Upper lobe of right lung (tissue), 1 donor: Measurements from ENCODE around the gene SNTA1. TPM values are rescaled to one million over a fixed set of nuclear protein-coding genes. Genes with fewer than 3 reads are reported as not detected.
"Not testable (repeated sequence)": the region's sequence is repeated elsewhere in the genome, so short reads cannot be mapped to it uniquely, and the experiment has no call there.

Source experiments
- ATAC-seq: fragments of 200-7000 bp; cut with Tn5 transposase; one replicate; pipeline ENCODE4 v1.9.1; 2020; ENCODE audit warnings: mild to moderate bottlenecking, moderate library complexity
- DNase-seq: peaks from one replicate; pipeline ENCODE4 v3.0.0-alpha.2; 2020
- H3K27ac ChIP-seq: fragments of 200-600 bp; one replicate; pipeline ENCODE4 v1.8.0; 2022
- H3K27me3 ChIP-seq: fragments of 200-600 bp; one replicate; pipeline ENCODE4 v1.8.0; 2022; ENCODE audit warnings: mild to moderate bottlenecking
- H3K36me3 ChIP-seq: fragments of 200-600 bp; one replicate; pipeline ENCODE4 v1.8.0; 2022
- H3K4me1 ChIP-seq: fragments of 200-600 bp; one replicate; pipeline ENCODE4 v1.8.0; 2022
- H3K4me3 ChIP-seq: fragments of 200-600 bp; one replicate; pipeline ENCODE4 v1.8.0; 2022; ENCODE audit warnings: mild to moderate bottlenecking
- H3K9me3 ChIP-seq: fragments of 200-600 bp; one replicate; pipeline ENCODE4 v1.8.0; 2022
- CTCF ChIP-seq: fragments of 200-600 bp; IDR thresholded peaks from one replicate; pipeline ENCODE4 v1.8.0; 2022; ENCODE audit warnings: antibody characterized with exemption
- intact Hi-C: fragments of 100-400 bp; cut with DNase I; formaldehyde crosslinking; loops from one replicate; pipeline ENCODE4 v1.11.0; 2022
- total RNA-seq: library from RNA; stranded (reverse); fragmentation: NEBNext Ultra II Directional; extraction: Animal tissue kit (Norgen Biotek cat#: 25700); gene quantifications from one replicate; pipeline ENCODE4 v1.2.1, GENCODE V29; 2021
- donor health status: DM: no; HTN: yes; CAD: no; lungs with severe emphysema.

Gene SNTA1
- total RNA-seq, 1 donor from 2014 or later = 8.6 TPM

- no peaks in the 10 kb centered on the region for H3K9me3 ChIP-seq
- H3K27ac ChIP-seq = no peak overlapping the region
- H3K4me1 ChIP-seq = peaks cover under 1% of the 10 kb centered on the region
- intact Hi-C loops = no loop called here
- no peak for TF ChIP-seq CTCF
- H3K36me3 ChIP-seq = no peaks in the 10 kb centered on the region
- DNase-seq (no peak), ATAC-seq (no peak)
- no peak overlapping the region for H3K4me3 ChIP-seq
- no peaks in the 10 kb centered on the region for H3K27me3 ChIP-seq
Measured at GRCh38 chr20:33437141-33437911, 6.2 kb downstream of the SNTA1 start.

GRCh38 chr20:33434434-33434833 lies 9.1 kb downstream of the SNTA1 start:
- intact Hi-C loops = no loop called here
- Histone ChIP-seq H3K36me3 (no peaks in the 10 kb centered on the region), H3K4me3 (no peak overlapping the region), H3K27me3 (no peaks in the 10 kb centered on the region), H3K27ac (no peak overlapping the region), H3K9me3 (no peaks in the 10 kb centered on the region), H3K4me1 (no peaks in the 10 kb centered on the region)
- no peak for TF ChIP-seq CTCF
- no peak for ATAC-seq
- no peak for DNase-seq

GRCh38 chr20:33433465-33434234 lies 9.9 kb downstream of the SNTA1 start:
- ATAC-seq = peak; percentile 93
- Histone ChIP-seq H3K4me1 (no peaks in the 10 kb centered on the region), H3K36me3 (no peaks in the 10 kb centered on the region), H3K4me3 (no peak overlapping the region), H3K9me3 (no peaks in the 10 kb centered on the region), H3K27me3 (no peaks in the 10 kb centered on the region), H3K27ac (no peak overlapping the region)
- intact Hi-C loops = no loop called here
- DNase-seq = peak; percentile 74
- TF ChIP-seq CTCF = no peak

- Histone ChIP-seq H3K36me3 (no peaks in the 10 kb centered on the region), H3K27ac (no peak overlapping the region), H3K9me3 (no peaks in the 10 kb centered on the region), H3K4me3 (no peak overlapping the region), H3K27me3 (no peaks in the 10 kb centered on the region), H3K4me1 (no peaks in the 10 kb centered on the region)
- DNase-seq (no peak), ATAC-seq (no peak)
- TF ChIP-seq CTCF = no peak
- intact Hi-C loops = no loop called here
Measured at GRCh38 chr20:33431797-33432381, 11.7 kb downstream of the SNTA1 start.

- H3K27me3 ChIP-seq, ATAC-seq, H3K36me3 ChIP-seq, H3K27ac ChIP-seq, H3K9me3 ChIP-seq, H3K4me3 ChIP-seq, DNase-seq, H3K4me1 ChIP-seq, intact Hi-C loops: not testable (repeated sequence)
Measured at GRCh38 chr20:33423875-33424274, 19.7 kb downstream of the SNTA1 start.
